ENCODE results near the gene ACOX1. TPM values are rescaled to one million over a fixed set of nuclear protein-coding genes. Genes with fewer than 3 reads are reported as not detected.

The ACOX1 gene
- total RNA-seq, 2 donors from 2014 or later = 22.5 to 37.6 TPM

DNA sequence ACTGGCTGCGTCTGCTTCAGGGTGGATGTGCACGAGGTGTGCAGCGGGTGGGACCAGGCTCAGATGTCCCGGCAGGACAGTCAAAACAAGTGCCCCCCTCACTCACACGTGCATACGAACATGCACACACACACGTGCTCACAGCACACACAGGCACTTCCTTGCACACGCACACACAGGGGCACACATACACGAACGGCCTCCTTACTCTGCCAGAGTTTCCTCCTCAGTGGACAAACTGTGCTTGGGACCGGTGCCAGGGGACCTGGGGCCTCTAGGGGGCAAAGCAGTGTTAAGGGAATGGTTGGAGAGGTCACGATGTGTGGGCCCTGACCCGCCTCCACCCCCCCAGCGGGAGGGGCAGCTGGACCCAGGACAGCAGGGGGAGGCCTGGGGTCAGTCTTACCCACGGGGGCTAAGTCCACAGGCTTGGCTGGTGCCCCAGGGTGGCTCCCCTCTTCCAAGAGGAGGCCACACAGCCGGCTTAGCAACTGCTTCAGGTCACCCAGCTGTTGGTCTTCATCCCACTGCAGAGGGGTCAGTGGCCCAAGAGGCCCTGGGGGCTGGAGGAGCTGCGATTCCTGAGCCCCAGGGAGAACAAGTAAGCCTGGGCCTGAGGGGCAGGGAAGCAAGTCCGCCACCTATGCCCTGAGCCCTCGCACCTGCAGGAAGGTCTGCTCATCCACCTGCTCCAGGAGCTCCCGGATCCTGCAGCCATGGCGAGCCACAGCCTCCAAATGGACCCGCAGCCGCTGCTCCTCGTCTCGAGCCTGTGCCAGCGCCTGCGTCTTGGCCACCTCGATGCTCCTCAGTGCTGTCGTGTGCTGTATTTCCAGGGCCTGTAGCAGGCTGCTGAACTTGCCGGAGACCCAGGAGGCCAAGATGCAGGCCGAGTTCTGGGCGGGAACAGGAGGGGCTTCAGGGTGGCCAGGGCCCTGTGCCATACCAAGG is 87.1 kb downstream of the ACOX1 start:
- Histone ChIP-seq H3K4me3 (no peak overlapping the region), H3K36me3 (peaks cover 18% of the 10 kb centered on the region), H3K27ac (no peak overlapping the region), H3K27me3 (replicated peaks; ENCODE audit: insufficient read depth) (no peaks in the 10 kb centered on the region), H3K9me3 (no peaks in the 10 kb centered on the region), H3K4me1 (ENCODE audit: control insufficient read depth in 1 of 2, low read depth in 2 of 2) (peaks cover 0 to 23% of the 10 kb centered on the region in 2 donors)
- ATAC-seq (ENCODE audit: insufficient number of reproducible peaks, low FRiP score, low read depth) = no peak
- no peak for DNase-seq (ENCODE audit: low spot score)
- TF ChIP-seq, protein P1, sequence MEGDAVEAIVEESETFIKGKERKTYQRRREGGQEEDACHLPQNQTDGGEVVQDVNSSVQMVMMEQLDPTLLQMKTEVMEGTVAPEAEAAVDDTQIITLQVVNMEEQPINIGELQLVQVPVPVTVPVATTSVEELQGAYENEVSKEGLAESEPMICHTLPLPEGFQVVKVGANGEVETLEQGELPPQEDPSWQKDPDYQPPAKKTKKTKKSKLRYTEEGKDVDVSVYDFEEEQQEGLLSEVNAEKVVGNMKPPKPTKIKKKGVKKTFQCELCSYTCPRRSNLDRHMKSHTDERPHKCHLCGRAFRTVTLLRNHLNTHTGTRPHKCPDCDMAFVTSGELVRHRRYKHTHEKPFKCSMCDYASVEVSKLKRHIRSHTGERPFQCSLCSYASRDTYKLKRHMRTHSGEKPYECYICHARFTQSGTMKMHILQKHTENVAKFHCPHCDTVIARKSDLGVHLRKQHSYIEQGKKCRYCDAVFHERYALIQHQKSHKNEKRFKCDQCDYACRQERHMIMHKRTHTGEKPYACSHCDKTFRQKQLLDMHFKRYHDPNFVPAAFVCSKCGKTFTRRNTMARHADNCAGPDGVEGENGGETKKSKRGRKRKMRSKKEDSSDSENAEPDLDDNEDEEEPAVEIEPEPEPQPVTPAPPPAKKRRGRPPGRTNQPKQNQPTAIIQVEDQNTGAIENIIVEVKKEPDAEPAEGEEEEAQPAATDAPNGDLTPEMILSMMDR (IDR thresholded peaks at IDR 0.05) = no peak

Other genes with a start within 250 kb of the ACOX1 start
- gene GALK1, start 214.0 kb downstream of the ACOX1 start, total RNA-seq = 10 to 100 TPM; 29.6 to 58.3 TPM
- 10 to 100 TPM; 31.0 to 51.7 TPM for gene UNK, start 194.4 kb downstream of the ACOX1 start, total RNA-seq
- 10 to 100 TPM; 13.5 to 36.0 TPM for gene UNC13D, start 134.8 kb downstream of the ACOX1 start, total RNA-seq
- 10 to 100 TPM; 55.8 to 83.1 TPM for gene WBP2, start 123.8 kb downstream of the ACOX1 start, total RNA-seq
- gene TRIM47, start 100.6 kb downstream of the ACOX1 start, total RNA-seq = 10 to 100 TPM; 58.9 to 94.0 TPM
- 10 to 100 TPM; 21.4 to 22.6 TPM for gene TRIM65, start 82.2 kb downstream of the ACOX1 start, total RNA-seq
- 10 to 100 TPM; 42.4 to 56.2 TPM for gene MRPL38, start 74.3 kb downstream of the ACOX1 start, total RNA-seq
- 1 to 10 TPM; 6.3 to 8.0 TPM for gene FBF1, start 38.1 kb downstream of the ACOX1 start, total RNA-seq
- 1 to 10 TPM; 6.0 to 8.1 TPM for gene TEN1, start 74 bp upstream of the ACOX1 start, total RNA-seq
- 1 to 10 TPM; 3.2 to 4.9 TPM for gene CDK3, start 21.7 kb upstream of the ACOX1 start, total RNA-seq
- gene EVPL, start 48.1 kb upstream of the ACOX1 start, total RNA-seq = 1 to 10 TPM; 1.4 to 1.6 TPM
- gene SRP68, start 93.4 kb upstream of the ACOX1 start, total RNA-seq = 10 to 100 TPM; 19.1 to 39.9 TPM
- 1 to 10 TPM in 1 of 2 donors, not detected in 1; 1.4 TPM for gene GALR2, start 95.6 kb upstream of the ACOX1 start, total RNA-seq
- gene ZACN, start 100.0 kb upstream of the ACOX1 start, total RNA-seq = not detected
- gene EXOC7, start 124.6 kb upstream of the ACOX1 start, total RNA-seq = 10 to 100 TPM; 79.7 to 94.0 TPM
- gene FOXJ1, start 162.1 kb upstream of the ACOX1 start, total RNA-seq = not detected